HG03039 (cell line): ENCODE measurements around the gene TNNI2.

ENCODE experiments used
- ATAC-seq: cut with Tn5 transposase; IDR thresholded peaks from one replicate; pipeline ENCODE4 v1.9.1; 2021; ENCODE audit warnings: mild to moderate bottlenecking, moderate library complexity; ENCODE audit not compliant: unreplicated experiment

The TNNI2 gene

GRCh38 chr11:1844221-1845094 is 5.7 kb downstream of the TNNI2 start:
- ATAC-seq = no peak

GRCh38 chr11:1845095-1845429 is 6.3 kb downstream of the TNNI2 start:
- no peak for ATAC-seq

GRCh38 chr11:1845561-1846452 is 7.0 kb downstream of the TNNI2 start:
- no peak for ATAC-seq

GRCh38 chr11:1846453-1846932 is 7.7 kb downstream of the TNNI2 start:
- no peak for ATAC-seq

- no peak for ATAC-seq
Measured at GRCh38 chr11:1847006-1847735, 8.4 kb downstream of the TNNI2 start.

- no peak for ATAC-seq
Measured at GRCh38 chr11:1847926-1848639, 9.3 kb downstream of the TNNI2 start.

- ATAC-seq = no peak
Measured at GRCh38 chr11:1848640-1849430, 10.1 kb downstream of the TNNI2 start.

- no peak for ATAC-seq
Measured at GRCh38 chr11:1851468-1852180, 12.8 kb downstream of the TNNI2 start.

- no peak for ATAC-seq
Measured at GRCh38 chr11:1852271-1852876, 13.6 kb downstream of the TNNI2 start.

- ATAC-seq = peak; percentile 30
Measured at GRCh38 chr11:1852877-1853276, 14.1 kb downstream of the TNNI2 start, which contains the start of gene LSP1. Gene LSP1 (plus strand): TSS chr11:1853084. CDS start chr11:1853145, 61 bp downstream.

- no peak for ATAC-seq
Measured at GRCh38 chr11:1853376-1854131, 14.8 kb downstream of the TNNI2 start.

GRCh38 chr11:1854132-1854948 is 15.6 kb downstream of the TNNI2 start:
- peak; percentile 18 for ATAC-seq

- peak; percentile 36 for ATAC-seq
Measured at GRCh38 chr11:1854949-1855885, 16.4 kb downstream of the TNNI2 start.

GRCh38 chr11:1855886-1856265 is 17.1 kb downstream of the TNNI2 start:
- ATAC-seq = no peak

GRCh38 chr11:1856306-1857005 is 17.7 kb downstream of the TNNI2 start:
- ATAC-seq = no peak
